K562 (cell line): ENCODE measurements around the gene DPP8. TPM values are rescaled to one million over a fixed set of nuclear protein-coding genes. Genes with fewer than 3 reads are reported as not detected.

ENCODE experiments used
- ATAC-seq: fragments of 200-7000 bp; cut with Tn5 transposase; 3 replicates; pipeline ENCODE4 v1.9.1; 2020; ENCODE audit warnings: moderate library complexity
- BruUV-seq: library from RNA; stranded (reverse); fragments of 400-500 nt; replicated peaks from 2 replicates; lab custom pipeline; 2021; lab: Mats Ljungman, UMichigan
- CTCF ChIA-PET: fragments of 300-600 bp; formaldehyde crosslinking; extraction: SDS; loops from one replicate; lab custom pipeline; 2021; ENCODE audit warnings: low intra/inter-chr PET ratio; lab: Yijun Ruan, JAX
- POLR2A ChIA-PET: fragments of 300-600, 350-650 bp; sonication (Branson Sonifier 250); formaldehyde crosslinking; extraction: SDS; loops from one replicate; lab custom pipeline; 2021; ENCODE audit warnings: antibody characterized with exemption, inconsistent platforms; lab: Yijun Ruan, JAX
- DNase-seq, 4 experiments: peaks; one replicate each; pipeline versions ENCODE4 v3.0.0 to v3.0.0-alpha.2; 2011 to 2018; ENCODE audit warnings: low spot score in 3 of 4, mixed read lengths in 3 of 4; ENCODE audit errors: extremely low read depth in 1 of 4
- FAIRE-seq: peaks from 2 replicates; lab custom pipeline; 2011; peaks lifted over from hg19 to GRCh38; lab: Jason Lieb, UNC
- H2AFZ ChIP-seq: 2 replicates; pipeline ENCODE4 v1.6.0; 2011; ENCODE audit warnings: low read depth, low read length, control low read depth, inconsistent platforms
- H3K27ac ChIP-seq: fragments of 200-600 bp; 3 replicates; pipeline ENCODE4 v1.8.0; 2011; ENCODE audit warnings: low read depth, mild to moderate bottlenecking, control low read depth, inconsistent platforms, low read length, moderate library complexity, mixed read lengths; ENCODE audit errors: extremely low read depth
- H3K27me3 ChIP-seq, 2 experiments: fragments of 300-600 bp in 1 of 2; 2 replicates in 1 of 2; 3 replicates in 1 of 2; pipeline versions ENCODE4 v1.6.0 to v1.8.0; 2011; ENCODE audit warnings: inconsistent platforms in 2 of 2, low read length in 2 of 2, mild to moderate bottlenecking in 1 of 2, mixed read lengths in 1 of 2, moderate library complexity in 1 of 2; ENCODE audit not compliant: control insufficient read depth in 2 of 2, insufficient read depth in 2 of 2
- H3K36me3 ChIP-seq: fragments of 300-600 bp; 3 replicates; pipeline ENCODE4 v1.8.0; 2011; ENCODE audit warnings: mild to moderate bottlenecking, low read length, inconsistent platforms; ENCODE audit not compliant: control insufficient read depth, insufficient read depth
- H3K4me1 ChIP-seq, 2 experiments: fragments of 200-600 bp in 1 of 2; replicated peaks in 1 of 2; 2 replicates in 1 of 2; 3 replicates in 1 of 2; pipeline versions ENCODE4 v1.5.1 to v1.8.0; 2011; ENCODE audit warnings: inconsistent platforms in 2 of 2, low read length in 2 of 2, mild to moderate bottlenecking in 1 of 2, mixed read lengths in 1 of 2, moderate library complexity in 1 of 2; ENCODE audit not compliant: control insufficient read depth in 2 of 2, insufficient read depth in 2 of 2
- H3K4me2 ChIP-seq: 2 replicates; pipeline ENCODE4 v1.6.1; 2011; ENCODE audit warnings: low read length, control low read depth, inconsistent platforms, mixed read lengths; ENCODE audit not compliant: insufficient read depth
- H3K4me3 ChIP-seq: fragments of 200-600 bp; sonication (generic), shearing (Covaris generic); 2 replicates; pipeline ENCODE4 v1.5.1; 2016; ENCODE audit warnings: control low read depth, inconsistent platforms
- H3K79me2 ChIP-seq: fragments of 200-600 bp; 3 replicates; pipeline ENCODE4 v1.8.0; 2011; ENCODE audit warnings: low read length, inconsistent platforms; ENCODE audit not compliant: control insufficient read depth, insufficient read depth
- H3K9ac ChIP-seq, 2 experiments: 2 replicates each; pipeline versions ENCODE4 v1.6.0 to v1.6.1; 2011; ENCODE audit warnings: low read depth in 2 of 2, low read length in 2 of 2, control low read depth in 1 of 2, inconsistent platforms in 1 of 2, mild to moderate bottlenecking in 1 of 2, mixed read lengths in 1 of 2; ENCODE audit not compliant: insufficient read depth in 1 of 2
- H3K9me1 ChIP-seq: one replicate; pipeline ENCODE4 v1.6.0; 2011; ENCODE audit warnings: inconsistent platforms, mild to moderate bottlenecking, low read length, moderate library complexity; ENCODE audit not compliant: control insufficient read depth, insufficient read depth
- H3K9me3 ChIP-seq: replicated peaks from 2 replicates; pipeline ENCODE4 v1.5.1; 2011; ENCODE audit warnings: low read depth, low read length, inconsistent platforms; ENCODE audit not compliant: control insufficient read depth, insufficient read depth
- H4K20me1 ChIP-seq: replicated peaks from 2 replicates; pipeline ENCODE4 v1.6.1; 2011; ENCODE audit warnings: low read length, inconsistent platforms, mixed read lengths; ENCODE audit not compliant: control insufficient read depth, insufficient read depth
- BCL6 ChIP-seq: fragments of 250-450 bp; sonication (Bioruptor Pico); IDR thresholded peaks from 2 replicates; pipeline ENCODE4 v1.4.0; 2020
- GABPB1 ChIP-seq: sonication (generic); formaldehyde crosslinking; IDR thresholded peaks from 2 replicates; pipeline ENCODE4 v1.8.0; 2022; ENCODE audit warnings: mild to moderate bottlenecking, missing genetic modification reagents
- HNRNPH1 ChIP-seq: fragments of 200-400 bp; formaldehyde crosslinking; optimal IDR thresholded peaks from 2 replicates; pipeline ENCODE3; 2017; ENCODE audit warnings: low read depth, mild to moderate bottlenecking, low read length, moderate library complexity
- POU5F1 ChIP-seq: fragments of 150-350 bp; IDR thresholded peaks from 2 replicates; pipeline ENCODE4 v1.6.1; 2014; ENCODE audit warnings: borderline replicate concordance, low read length, low read depth, mild to moderate bottlenecking; ENCODE audit not compliant: partially characterized antibody
- PRMT5 ChIP-seq: sonication (generic); formaldehyde crosslinking; IDR thresholded peaks from 2 replicates; pipeline ENCODE4 v1.5.0; 2020; ENCODE audit warnings: missing genetic modification reagents
- RBFOX2 ChIP-seq: fragments of 200-400 bp; formaldehyde crosslinking; IDR thresholded peaks from 2 replicates; pipeline ENCODE4 v1.6.1; 2017; ENCODE audit warnings: low read depth, mild to moderate bottlenecking, low read length, moderate library complexity
- SLC30A9 ChIP-seq: fragments of 250-450 bp; sonication (Bioruptor Pico); IDR thresholded peaks from 2 replicates; pipeline ENCODE4 v1.8.0; 2022; ENCODE audit warnings: mild to moderate bottlenecking, moderate library complexity
- SMAD4 ChIP-seq: fragments of 250-450 bp; sonication (Bioruptor Pico); conservative IDR thresholded peaks from 2 replicates; pipeline ENCODE4 v1.8.0; 2021; ENCODE audit warnings: inconsistent platforms, mild to moderate bottlenecking, moderate library complexity
- SNIP1 ChIP-seq: fragments of 450-650 bp; IDR thresholded peaks from 2 replicates; pipeline ENCODE4 v1.7.1; 2017; ENCODE audit warnings: low read depth, mild to moderate bottlenecking
- ZC3H11A ChIP-seq: IDR thresholded peaks from 2 replicates; pipeline ENCODE4 v1.6.1; 2012; ENCODE audit warnings: low read depth, low read length, improper control_type of control experiment
- ZNF124 ChIP-seq: sonication (generic); formaldehyde crosslinking; IDR thresholded peaks from 2 replicates; pipeline ENCODE4 v1.8.1; 2022; ENCODE audit warnings: missing genetic modification reagents
- ZNF140 ChIP-seq: fragments of 250-450 bp; sonication (Bioruptor Pico); IDR thresholded peaks from 2 replicates; pipeline ENCODE4 v1.8.0; 2021; ENCODE audit warnings: moderate library complexity, mild to moderate bottlenecking, inconsistent platforms
- ZNF324 ChIP-seq: fragments of 250-450 bp; sonication (Bioruptor Pico); IDR thresholded peaks from 2 replicates; pipeline ENCODE4 v1.4.0; 2020; ENCODE audit warnings: mild to moderate bottlenecking
- ZZZ3 ChIP-seq: fragments of 450-650 bp; IDR thresholded peaks from 2 replicates; pipeline ENCODE4 v1.6.1; 2016; ENCODE audit warnings: antibody characterized with exemption, mild to moderate bottlenecking, moderate library complexity
- in situ Hi-C: fragments of 300-500 bp; cut with MboI; formaldehyde crosslinking; loops from 4 replicates; pipeline ENCODE4 v1.15.0; 2018; ENCODE audit warnings: inconsistent platforms, mixed read lengths
- intact Hi-C: fragments of 100-400 bp; cut with micrococcal nuclease; formaldehyde crosslinking; loops from 2 replicates; pipeline ENCODE4 v1.14.2; 2022
- polyA plus RNA-seq, 8 experiments: library from polyadenylated mRNA; depleted of rRNA in 4 of 8; stranded (reverse) in 5 of 8; unstranded in 3 of 8; fragments of >200 nt; fragmentation: Nextera tagmentation in 2 of 8; fragmentation: Illumina TruSeq in 1 of 8; extraction: Ambion mirVana in 2 of 8; extraction: Trizol in 1 of 8; gene quantifications; 2 replicates each; pipeline versions ENCODE4 v1.2.1 to v1.2.3, GENCODE V29; 2011 to 2014; ENCODE audit warnings: inconsistent platforms in 1 of 8, missing spikeins in 1 of 8
- total RNA-seq, 7 experiments: library from RNA; depleted of rRNA in 6 of 7; stranded (reverse); fragments of >200 nt in 6 of 7; fragmentation: Illumina TruSeq in 2 of 7; extraction: Trizol in 2 of 7; gene quantifications; 2 replicates each; pipeline versions ENCODE4 v1.2.1 to v1.2.3, GENCODE V29; 2011 to 2021; ENCODE audit warnings: low replicate concordance in 1 of 7
- TF ChIP-seq, protein P1 (sequence below): fragments of 250-450 bp; sonication (Bioruptor Pico); IDR thresholded peaks from 2 replicates; pipeline ENCODE4 v1.4.0; 2020
- TF ChIP-seq, protein P2 (sequence below): fragments of 250-450 bp; sonication (Bioruptor Pico); IDR thresholded peaks from 2 replicates; pipeline ENCODE4 v1.4.0; 2020; ENCODE audit warnings: mild to moderate bottlenecking
- TF ChIP-seq, protein P3 (sequence below): sonication (generic); formaldehyde crosslinking; IDR thresholded peaks from 2 replicates; pipeline ENCODE4 v1.8.1; 2023; ENCODE audit warnings: mild to moderate bottlenecking, missing genetic modification reagents, moderate library complexity

The DPP8 gene
- total and polyA plus RNA-seq, 9 of the 15 experiments (the other 6 are each of a cell fraction or from before 2014, with no cell fraction given): 5.5 to 36.7 (median 20.7) TPM

DNA sequence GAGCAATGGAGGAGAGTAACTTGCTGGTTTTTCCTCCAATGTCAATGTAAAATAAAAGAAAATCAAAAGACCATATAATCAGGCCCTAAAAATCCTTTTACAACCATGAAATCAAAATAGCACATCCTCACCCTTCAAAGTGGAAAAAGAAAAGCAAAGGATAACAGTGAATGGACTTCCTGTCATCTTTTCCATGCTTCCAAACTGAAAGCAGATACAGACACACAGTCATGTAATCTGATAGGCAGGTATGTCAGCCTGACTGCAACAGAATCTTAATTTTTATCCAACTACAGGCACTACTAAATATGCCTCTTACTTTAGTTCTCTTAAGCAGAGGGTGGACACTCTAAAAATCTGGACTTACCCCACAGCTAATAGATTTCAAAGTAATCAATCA is 66.9 kb downstream of the DPP8 start:
- H3K9me3 ChIP-seq: no peaks in the 10 kb centered on the region
- DNase-seq: no peak
- H2AFZ ChIP-seq: no peak overlapping the region
- no peaks in the 10 kb centered on the region for H3K4me1 ChIP-seq
- intact Hi-C loops: no loop called here
- no peak overlapping the region for H3K27ac ChIP-seq
- H3K27me3 ChIP-seq: no peaks in the 10 kb centered on the region
- no peak for FAIRE-seq
- no peak overlapping the region for H3K4me2 ChIP-seq
- ChIA-PET POLR2A (no interaction called here), CTCF (interaction anchor here (0.6 kb wide), 1 partner anchor 34 kb away, joined by 8 read pairs; no protein-coding TSS in a partner anchor)
- TF ChIP-seq, protein P1, sequence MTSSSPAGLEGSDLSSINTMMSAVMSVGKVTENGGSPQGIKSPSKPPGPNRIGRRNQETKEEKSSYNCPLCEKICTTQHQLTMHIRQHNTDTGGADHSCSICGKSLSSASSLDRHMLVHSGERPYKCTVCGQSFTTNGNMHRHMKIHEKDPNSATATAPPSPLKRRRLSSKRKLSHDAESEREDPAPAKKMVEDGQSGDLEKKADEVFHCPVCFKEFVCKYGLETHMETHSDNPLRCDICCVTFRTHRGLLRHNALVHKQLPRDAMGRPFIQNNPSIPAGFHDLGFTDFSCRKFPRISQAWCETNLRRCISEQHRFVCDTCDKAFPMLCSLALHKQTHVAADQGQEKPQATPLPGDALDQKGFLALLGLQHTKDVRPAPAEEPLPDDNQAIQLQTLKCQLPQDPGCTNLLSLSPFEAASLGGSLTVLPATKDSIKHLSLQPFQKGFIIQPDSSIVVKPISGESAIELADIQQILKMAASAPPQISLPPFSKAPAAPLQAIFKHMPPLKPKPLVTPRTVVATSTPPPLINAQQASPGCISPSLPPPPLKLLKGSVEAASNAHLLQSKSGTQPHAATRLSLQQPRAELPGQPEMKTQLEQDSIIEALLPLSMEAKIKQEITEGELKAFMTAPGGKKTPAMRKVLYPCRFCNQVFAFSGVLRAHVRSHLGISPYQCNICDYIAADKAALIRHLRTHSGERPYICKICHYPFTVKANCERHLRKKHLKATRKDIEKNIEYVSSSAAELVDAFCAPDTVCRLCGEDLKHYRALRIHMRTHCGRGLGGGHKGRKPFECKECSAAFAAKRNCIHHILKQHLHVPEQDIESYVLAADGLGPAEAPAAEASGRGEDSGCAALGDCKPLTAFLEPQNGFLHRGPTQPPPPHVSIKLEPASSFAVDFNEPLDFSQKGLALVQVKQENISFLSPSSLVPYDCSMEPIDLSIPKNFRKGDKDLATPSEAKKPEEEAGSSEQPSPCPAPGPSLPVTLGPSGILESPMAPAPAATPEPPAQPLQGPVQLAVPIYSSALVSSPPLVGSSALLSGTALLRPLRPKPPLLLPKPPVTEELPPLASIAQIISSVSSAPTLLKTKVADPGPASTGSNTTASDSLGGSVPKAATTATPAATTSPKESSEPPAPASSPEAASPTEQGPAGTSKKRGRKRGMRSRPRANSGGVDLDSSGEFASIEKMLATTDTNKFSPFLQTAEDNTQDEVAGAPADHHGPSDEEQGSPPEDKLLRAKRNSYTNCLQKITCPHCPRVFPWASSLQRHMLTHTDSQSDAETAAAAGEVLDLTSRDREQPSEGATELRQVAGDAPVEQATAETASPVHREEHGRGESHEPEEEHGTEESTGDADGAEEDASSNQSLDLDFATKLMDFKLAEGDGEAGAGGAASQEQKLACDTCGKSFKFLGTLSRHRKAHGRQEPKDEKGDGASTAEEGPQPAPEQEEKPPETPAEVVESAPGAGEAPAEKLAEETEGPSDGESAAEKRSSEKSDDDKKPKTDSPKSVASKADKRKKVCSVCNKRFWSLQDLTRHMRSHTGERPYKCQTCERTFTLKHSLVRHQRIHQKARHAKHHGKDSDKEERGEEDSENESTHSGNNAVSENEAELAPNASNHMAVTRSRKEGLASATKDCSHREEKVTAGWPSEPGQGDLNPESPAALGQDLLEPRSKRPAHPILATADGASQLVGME (CRISPR knock-in tag): no peak
- TF ChIP-seq SMAD4 (CRISPR knock-in tag): no peak
- no peak for TF ChIP-seq HNRNPH1
- no peak for TF ChIP-seq ZNF324 (CRISPR knock-in tag)
- TF ChIP-seq SLC30A9 (CRISPR knock-in tag): no peak
- TF ChIP-seq GABPB1 (CRISPR knock-in tag): no peak
- TF ChIP-seq PRMT5 (CRISPR knock-in tag): no peak
- no peak for TF ChIP-seq RBFOX2
- TF ChIP-seq BCL6 (CRISPR knock-in tag): no peak
- TF ChIP-seq ZNF140: no peak
- TF ChIP-seq, protein P2, sequence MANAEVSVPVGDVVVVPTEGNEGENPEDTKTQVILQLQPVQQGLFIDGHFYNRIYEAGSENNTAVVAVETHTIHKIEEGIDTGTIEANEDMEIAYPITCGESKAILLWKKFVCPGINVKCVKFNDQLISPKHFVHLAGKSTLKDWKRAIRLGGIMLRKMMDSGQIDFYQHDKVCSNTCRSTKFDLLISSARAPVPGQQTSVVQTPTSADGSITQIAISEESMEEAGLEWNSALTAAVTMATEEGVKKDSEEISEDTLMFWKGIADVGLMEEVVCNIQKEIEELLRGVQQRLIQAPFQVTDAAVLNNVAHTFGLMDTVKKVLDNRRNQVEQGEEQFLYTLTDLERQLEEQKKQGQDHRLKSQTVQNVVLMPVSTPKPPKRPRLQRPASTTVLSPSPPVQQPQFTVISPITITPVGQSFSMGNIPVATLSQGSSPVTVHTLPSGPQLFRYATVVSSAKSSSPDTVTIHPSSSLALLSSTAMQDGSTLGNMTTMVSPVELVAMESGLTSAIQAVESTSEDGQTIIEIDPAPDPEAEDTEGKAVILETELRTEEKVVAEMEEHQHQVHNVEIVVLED: no peak
- TF ChIP-seq, protein P3, sequence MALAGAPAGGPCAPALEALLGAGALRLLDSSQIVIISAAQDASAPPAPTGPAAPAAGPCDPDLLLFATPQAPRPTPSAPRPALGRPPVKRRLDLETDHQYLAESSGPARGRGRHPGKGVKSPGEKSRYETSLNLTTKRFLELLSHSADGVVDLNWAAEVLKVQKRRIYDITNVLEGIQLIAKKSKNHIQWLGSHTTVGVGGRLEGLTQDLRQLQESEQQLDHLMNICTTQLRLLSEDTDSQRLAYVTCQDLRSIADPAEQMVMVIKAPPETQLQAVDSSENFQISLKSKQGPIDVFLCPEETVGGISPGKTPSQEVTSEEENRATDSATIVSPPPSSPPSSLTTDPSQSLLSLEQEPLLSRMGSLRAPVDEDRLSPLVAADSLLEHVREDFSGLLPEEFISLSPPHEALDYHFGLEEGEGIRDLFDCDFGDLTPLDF: no peak
- TF ChIP-seq ZNF124 (CRISPR knock-in tag): no peak
- no peak for TF ChIP-seq ZC3H11A
- TF ChIP-seq ZZZ3: no peak
- TF ChIP-seq SNIP1: no peak
- no peak for TF ChIP-seq POU5F1
- BruUV-seq: no TSS peak
- no peak for ATAC-seq
- in situ Hi-C loops: no loop called here
- no peaks in the 10 kb centered on the region for H3K9me1 ChIP-seq
- H3K36me3 ChIP-seq: peaks cover 70% of the 10 kb centered on the region
- no peaks in the 10 kb centered on the region for H4K20me1 ChIP-seq
- H3K79me2 ChIP-seq: no peaks in the 10 kb centered on the region
- no peak overlapping the region for H3K4me3 ChIP-seq
- no peak overlapping the region for H3K9ac ChIP-seq
